Activated CD4-positive, alpha-beta T cell treated with anti-CD3 and anti-CD28 coated beads, Interleukin-2, amount 10 ng/mL, durations not matched to agents 7 days and 5 days (primary cell): Measurements from ENCODE around the gene GLIS2. TPM values are rescaled to one million over a fixed set of nuclear protein-coding genes. Genes with fewer than 3 reads are reported as not detected.
A peak's percentile ranks its signal among the peaks of the same experiment; 100 is the strongest.

ENCODE experiments used
- CTCF ChIA-PET: fragments of 350-600 bp; sonication (Branson Sonifier 250); formaldehyde crosslinking; loops from one replicate; lab custom pipeline; 2021; ENCODE audit warnings: antibody characterized with exemption; lab: Charles Lee
- POLR2A ChIA-PET: fragments of 350-600 bp; sonication (Branson Sonifier 250); formaldehyde crosslinking; loops from one replicate; lab custom pipeline; 2021; ENCODE audit warnings: antibody characterized with exemption; lab: Charles Lee
- DNase-seq: peaks from one replicate; pipeline ENCODE4 v3.0.0-alpha.2; 2020
- H3K27ac Mint-ChIP-seq: one replicate; pipeline ENCODE4 v1.8.0; 2021; ENCODE audit warnings: mild to moderate bottlenecking, moderate library complexity, mixed read lengths
- H3K27me3 Mint-ChIP-seq: one replicate; pipeline ENCODE4 v1.8.0; 2021; ENCODE audit warnings: mixed read lengths
- H3K36me3 Mint-ChIP-seq: one replicate; pipeline ENCODE4 v1.8.0; 2021; ENCODE audit warnings: low read depth, mixed read lengths
- H3K4me1 Mint-ChIP-seq: one replicate; pipeline ENCODE4 v1.8.0; 2021; ENCODE audit warnings: mixed read lengths
- H3K4me3 Mint-ChIP-seq: one replicate; pipeline ENCODE4 v1.8.0; 2021; ENCODE audit warnings: mild to moderate bottlenecking, moderate library complexity, mixed read lengths
- H3K9me3 Mint-ChIP-seq: one replicate; pipeline ENCODE4 v1.8.0; 2021; ENCODE audit warnings: mixed read lengths
- total RNA-seq, 2 experiments: library from RNA; stranded (reverse); gene quantifications; one replicate each; pipeline ENCODE4 v1.2.3, GENCODE V29; 2021

GLIS2 gene
- under 1 TPM; 0.12 to 0.17 TPM for total RNA-seq

DNA sequence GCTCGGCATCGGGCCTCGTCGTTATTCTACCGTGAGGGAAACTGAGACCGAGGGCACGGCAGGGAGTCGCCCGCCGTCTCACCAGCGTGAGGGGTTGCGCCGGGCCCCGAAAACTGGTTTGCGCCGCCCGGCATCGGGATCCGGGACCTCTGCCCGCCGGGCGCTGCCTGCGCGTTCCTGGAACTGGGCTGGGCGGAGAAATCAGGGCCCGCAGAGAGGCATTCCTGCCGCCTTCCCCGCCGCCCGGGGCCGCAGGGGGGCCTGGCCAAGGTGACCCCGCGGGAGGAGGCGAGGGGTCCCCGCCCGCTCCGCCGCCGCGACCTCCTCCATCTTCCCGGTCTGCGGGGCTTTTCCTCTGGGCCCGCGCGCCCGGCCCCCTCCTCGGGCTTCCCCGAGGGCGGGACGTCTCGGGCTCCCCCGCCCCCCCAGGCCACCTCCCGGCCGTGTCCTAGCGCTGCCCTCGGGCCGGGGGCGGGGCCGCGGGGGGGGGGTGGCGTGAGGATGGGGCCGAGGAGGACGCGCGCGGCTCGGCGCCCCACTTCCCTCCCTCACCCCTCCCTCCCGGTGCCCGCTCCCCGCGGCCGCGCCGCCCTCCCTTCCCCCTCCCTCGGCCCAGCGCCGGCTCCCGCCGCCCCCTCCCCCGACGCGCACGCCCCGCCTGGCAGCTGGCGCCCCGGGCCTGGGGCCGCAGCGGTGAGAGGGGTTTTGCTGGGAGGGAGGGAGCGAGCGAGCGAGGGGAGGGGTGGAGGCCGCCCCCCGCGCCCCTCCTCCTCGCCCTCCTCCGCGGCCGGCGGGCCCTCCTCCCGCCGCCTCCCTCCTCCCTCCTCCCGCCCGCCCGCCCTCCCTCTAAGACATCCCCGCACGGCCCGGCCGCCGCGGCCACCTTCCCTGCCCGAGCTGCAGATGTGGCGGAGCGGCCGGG, at the start of gene GLIS2:
TSS of gene GLIS2 (plus strand) at position 882 of the 922 bp plus-strand sequence. CDS start 16,214 bp downstream, outside the sequence.
- H3K4me3 Mint-ChIP-seq, result peak within 1 kb of the TSS; percentile 69
- ChIA-PET CTCF (interaction anchor here (0.6 to 1.6 kb wide), 2 partner anchors 13 to 26 kb away, joined by 3 to 4 read pairs; no protein-coding TSS in a partner anchor), POLR2A (no interaction called here)
- H3K27me3 Mint-ChIP-seq, result peaks cover 18% of the 10 kb centered on the region
- H3K36me3 Mint-ChIP-seq, result peaks cover 2% of the 10 kb centered on the region
- H3K9me3 Mint-ChIP-seq, result no peaks in the 10 kb centered on the region
- no peak for DNase-seq
- H3K4me1 Mint-ChIP-seq, result peaks cover 23% of the 10 kb centered on the region
- H3K27ac Mint-ChIP-seq, result peak within 1 kb of the TSS; percentile 64

DNA sequence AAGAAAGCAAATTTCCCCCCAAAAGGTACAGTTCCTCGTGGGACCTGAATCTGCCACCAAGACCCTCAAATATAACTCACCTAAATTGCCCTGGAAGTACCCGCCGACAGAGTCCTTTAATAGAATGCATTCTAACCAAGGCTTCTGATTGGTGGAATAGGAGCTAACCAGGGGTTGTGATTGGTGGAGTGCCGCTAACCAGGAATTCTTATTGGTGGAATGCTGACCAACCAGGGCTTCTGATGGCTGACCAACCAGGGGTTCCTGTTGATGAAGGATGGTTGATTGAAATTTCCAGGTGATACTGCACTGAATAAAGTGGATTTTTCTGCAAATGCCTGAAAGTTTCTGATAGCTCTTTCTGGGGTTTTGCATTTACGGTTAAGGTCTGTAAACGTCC, 49.5 kb upstream of the GLIS2 start:
- peaks cover 12% of the 10 kb centered on the region for H3K36me3 Mint-ChIP-seq
- ChIA-PET CTCF (interaction anchor here (1.0 to 13.0 kb wide), 3 partner anchors 12 to 51 kb away, joined by 3 to 124 read pairs (median 3); no protein-coding TSS in a partner anchor), POLR2A (no interaction called here)
- H3K27ac Mint-ChIP-seq, result no peak overlapping the region
- no peak overlapping the region for H3K4me3 Mint-ChIP-seq
- no peaks in the 10 kb centered on the region for H3K27me3 Mint-ChIP-seq
- H3K9me3 Mint-ChIP-seq, result no peaks in the 10 kb centered on the region
- peaks cover 20% of the 10 kb centered on the region for H3K4me1 Mint-ChIP-seq
- DNase-seq, result no peak

DNA sequence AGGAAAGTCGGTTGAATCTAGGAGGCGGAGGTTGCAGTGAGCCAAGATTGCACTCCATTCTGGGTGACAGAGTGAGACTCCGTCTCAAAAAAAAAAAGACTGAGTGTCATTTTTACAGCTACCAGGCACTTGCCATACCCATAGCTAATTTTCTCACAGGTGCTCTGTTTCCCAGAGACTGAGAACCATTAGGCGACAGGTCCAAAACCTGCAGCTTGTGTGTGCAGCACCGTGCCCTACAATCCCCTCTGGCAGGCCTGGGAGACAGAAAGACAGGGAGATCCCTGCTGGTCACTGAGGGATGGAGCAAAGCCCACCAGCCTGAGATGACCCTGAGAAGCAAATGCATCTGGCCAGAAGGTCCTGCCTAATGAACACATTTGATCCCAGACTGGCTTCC, 45.8 kb upstream of the GLIS2 start:
- ChIA-PET POLR2A (no interaction called here), CTCF (interaction anchor here (13.0 kb wide), 1 partner anchor 16 kb away, joined by 124 read pairs; no protein-coding TSS in a partner anchor)
- Mint-ChIP-seq H3K9me3 (no peaks in the 10 kb centered on the region), H3K4me3 (peak overlapping the region; percentile 25), H3K36me3 (no peaks in the 10 kb centered on the region), H3K4me1 (peaks cover 19% of the 10 kb centered on the region), H3K27me3 (no peaks in the 10 kb centered on the region), H3K27ac (peak overlapping the region; percentile 46)
- DNase-seq, result no peak

DNA sequence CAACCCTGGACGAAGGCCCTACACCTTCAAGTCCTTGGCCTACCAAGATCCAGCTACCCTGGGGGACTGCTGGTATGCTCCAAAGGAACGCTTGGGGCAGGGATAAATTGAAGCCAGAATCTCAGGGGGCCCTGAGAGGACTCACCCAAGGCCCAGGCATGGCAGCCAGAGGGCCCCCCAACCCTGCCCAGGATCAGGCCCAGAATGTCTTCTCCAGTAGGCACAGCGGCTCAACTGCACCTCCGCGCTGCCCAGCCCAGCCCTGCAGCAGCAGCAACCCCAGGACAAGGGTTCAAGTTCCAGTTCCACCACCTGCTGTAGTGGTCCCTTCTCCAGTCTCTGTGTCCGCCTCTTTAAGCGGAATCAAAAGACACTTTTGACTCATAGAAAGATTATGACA, 45.3 kb upstream of the GLIS2 start:
- Mint-ChIP-seq H3K4me3 (peak overlapping the region; percentile 86), H3K9me3 (no peaks in the 10 kb centered on the region), H3K36me3 (no peaks in the 10 kb centered on the region), H3K4me1 (peaks cover 21% of the 10 kb centered on the region), H3K27me3 (no peaks in the 10 kb centered on the region), H3K27ac (peak overlapping the region; percentile 51)
- POLR2A ChIA-PET, result interaction anchor here (0.7 kb wide), 1 partner anchor 35 kb away, joined by 3 read pairs; no protein-coding TSS in a partner anchor
- CTCF ChIA-PET, result interaction anchor here (0.5 to 13.0 kb wide), 3 partner anchors 16 to 585 kb away, joined by 3 to 124 read pairs (median 4); no protein-coding TSS in a partner anchor
- DNase-seq, result no peak

DNA sequence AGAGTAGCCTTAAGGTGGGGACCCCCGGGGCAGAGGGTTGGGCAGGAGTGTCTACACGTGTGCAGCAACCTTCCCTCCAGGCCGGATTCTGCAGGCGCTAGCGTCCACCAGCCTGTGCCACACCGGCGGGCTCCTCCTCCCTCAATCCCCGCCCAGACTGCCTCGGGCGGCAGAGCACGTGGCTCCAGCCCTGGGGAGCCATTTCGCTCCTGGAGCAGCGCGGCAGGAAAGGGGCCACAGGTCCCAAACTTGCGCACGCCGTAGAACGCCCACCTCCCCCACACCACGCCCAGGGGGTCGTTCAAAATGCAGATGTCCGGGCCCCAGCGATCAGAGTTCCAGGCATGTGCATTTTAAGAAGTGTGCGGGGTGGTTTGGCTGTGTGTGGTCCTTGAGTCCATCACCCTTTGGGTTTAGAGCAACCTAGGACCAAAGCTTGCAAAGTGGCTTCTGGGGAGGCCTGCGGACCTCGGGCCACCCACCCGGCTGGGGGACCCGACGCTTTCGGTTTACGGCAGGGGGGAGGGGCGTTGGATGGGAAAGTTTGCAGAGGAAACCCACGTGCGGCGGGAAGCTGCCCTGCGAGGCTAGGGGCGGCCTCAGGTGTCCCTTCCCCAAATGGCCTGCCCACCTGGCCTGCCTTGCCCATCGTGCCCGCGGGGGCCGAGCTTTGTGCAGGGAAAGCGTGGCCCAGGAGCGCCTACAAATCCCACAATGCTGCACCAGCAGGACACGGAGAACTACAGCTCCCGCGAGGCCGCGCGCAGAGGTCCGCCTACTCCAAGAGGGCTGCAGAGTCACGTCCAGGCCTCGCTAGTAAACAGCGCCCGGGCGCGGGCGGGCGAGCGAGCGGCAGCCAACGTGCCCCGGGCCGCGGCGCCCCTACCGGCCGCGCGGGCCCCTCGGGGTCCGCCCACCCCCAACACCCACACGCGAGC, 44.4 kb upstream of the GLIS2 start:
- Mint-ChIP-seq H3K9me3 (no peaks in the 10 kb centered on the region), H3K36me3 (no peaks in the 10 kb centered on the region), H3K4me3 (peak overlapping the region; percentile 86), H3K27ac (peak overlapping the region; percentile 95), H3K27me3 (no peaks in the 10 kb centered on the region), H3K4me1 (peaks cover 21% of the 10 kb centered on the region)
- ChIA-PET POLR2A (interaction anchor here (0.5 to 0.7 kb wide), 2 partner anchors 35 to 192 kb away, joined by 3 to 7 read pairs; no protein-coding TSS in a partner anchor), CTCF (interaction anchor here (0.6 to 13.0 kb wide), 5 partner anchors 10 to 289 kb away, joined by 3 to 124 read pairs (median 3); no protein-coding TSS in a partner anchor)
- DNase-seq, result peak; percentile 93

DNA sequence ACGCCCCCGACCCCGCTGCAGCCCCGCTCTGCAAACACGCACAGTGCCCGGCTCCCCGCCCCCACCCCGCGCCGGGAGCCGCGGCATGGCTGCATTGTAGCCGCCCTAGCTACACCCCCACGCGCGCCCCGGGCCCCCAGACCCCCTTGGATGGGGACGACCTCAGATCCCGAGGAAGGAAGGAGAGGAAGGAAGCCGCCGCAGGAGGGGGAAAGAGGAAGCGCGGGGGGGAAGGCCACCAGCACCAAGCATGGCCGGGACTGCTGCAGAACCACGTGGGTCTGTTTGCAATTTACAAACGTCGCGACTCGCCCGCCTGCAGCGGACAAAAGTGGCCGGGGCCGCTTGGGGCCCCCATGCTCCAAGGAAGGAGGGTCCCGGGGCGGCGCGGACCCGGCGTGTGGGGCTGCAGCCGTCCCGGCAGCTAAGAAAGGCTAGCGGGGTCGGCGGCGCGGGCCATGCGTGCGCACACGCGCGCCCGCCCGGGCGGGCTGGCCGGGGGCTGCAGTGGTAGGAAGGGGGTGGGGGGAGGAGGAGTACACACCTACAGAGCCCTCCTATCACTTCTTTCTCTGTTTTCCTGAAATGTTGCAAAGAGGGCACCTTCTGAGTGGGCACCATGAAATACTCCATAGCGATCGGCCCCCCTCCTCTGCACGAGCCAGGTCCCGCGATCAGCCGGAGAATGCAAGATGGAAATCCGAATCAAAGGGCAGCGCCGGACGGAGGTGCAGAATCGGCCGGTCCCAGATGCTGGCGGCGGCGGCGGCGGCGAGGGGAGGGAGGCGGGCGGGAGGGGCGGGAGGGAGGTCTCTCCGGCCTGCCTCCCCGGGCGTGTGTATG, 43.5 kb upstream of the GLIS2 start:
- Mint-ChIP-seq H3K4me3 (peak overlapping the region; percentile 86), H3K4me1 (peaks cover 21% of the 10 kb centered on the region), H3K27me3 (no peaks in the 10 kb centered on the region), H3K9me3 (no peaks in the 10 kb centered on the region), H3K36me3 (no peaks in the 10 kb centered on the region), H3K27ac (peak overlapping the region; percentile 90)
- POLR2A ChIA-PET, result interaction anchor here (0.5 kb wide), 1 partner anchor 193 kb away, joined by 7 read pairs; no protein-coding TSS in a partner anchor
- CTCF ChIA-PET, result interaction anchor here (0.8 to 13.0 kb wide), 9 partner anchors 11 to 530 kb away, joined by 3 to 124 read pairs (median 3); no protein-coding TSS in a partner anchor
- peak; percentile 55 for DNase-seq

DNA sequence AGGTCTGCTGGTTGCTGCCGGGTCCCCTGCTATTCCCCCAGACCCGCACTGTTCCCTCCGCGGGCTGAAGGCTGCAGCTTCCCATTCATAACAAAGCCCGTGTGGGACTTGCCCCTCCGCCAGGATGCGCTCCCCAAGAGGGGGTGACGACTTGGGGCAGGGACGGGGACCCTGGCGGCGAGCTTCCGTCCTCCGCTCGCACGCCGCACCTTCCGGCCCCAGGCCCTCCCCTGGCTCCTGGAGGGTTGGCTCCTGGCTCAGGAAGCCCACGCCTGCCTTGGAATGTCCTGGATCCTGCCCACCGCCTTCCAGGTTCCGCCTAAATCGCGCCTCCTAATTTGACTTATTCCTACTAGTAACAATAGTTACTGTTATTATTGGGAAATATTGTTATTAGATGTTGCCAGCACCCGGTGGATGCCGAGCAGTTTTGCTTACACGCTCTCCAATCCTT, 42.0 kb upstream of the GLIS2 start:
- ChIA-PET POLR2A (no interaction called here), CTCF (interaction anchor here (0.7 to 13.0 kb wide), 6 partner anchors 9 to 77 kb away, joined by 3 to 124 read pairs (median 4); no protein-coding TSS in a partner anchor)
- peaks cover 16% of the 10 kb centered on the region for H3K4me1 Mint-ChIP-seq
- H3K4me3 Mint-ChIP-seq, result peak overlapping the region; percentile 86
- peak overlapping the region; percentile 54 for H3K27ac Mint-ChIP-seq
- H3K27me3 Mint-ChIP-seq, result no peaks in the 10 kb centered on the region
- no peaks in the 10 kb centered on the region for H3K36me3 Mint-ChIP-seq
- DNase-seq, result peak; percentile 54
- H3K9me3 Mint-ChIP-seq, result no peaks in the 10 kb centered on the region

DNA sequence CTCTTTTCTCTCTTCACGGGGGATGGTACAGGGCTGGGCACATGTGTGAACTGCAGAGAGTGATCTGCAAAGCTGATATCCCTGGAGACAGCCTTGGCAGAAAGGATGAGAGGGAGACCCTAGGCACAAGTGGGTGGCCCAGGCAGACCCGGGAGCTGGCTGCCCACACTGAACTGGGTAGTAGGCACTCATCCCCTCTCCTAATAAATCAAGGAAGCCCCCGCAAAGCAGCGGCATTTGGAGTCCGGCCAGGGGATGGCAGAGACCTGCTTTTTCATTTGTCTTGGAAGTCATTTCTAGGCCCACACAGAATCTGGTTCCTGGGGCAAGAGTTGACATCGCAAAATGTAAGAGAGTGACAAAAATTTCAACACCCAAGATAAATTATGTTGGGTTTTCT, 40.0 kb upstream of the GLIS2 start:
- Mint-ChIP-seq H3K27ac (no peak overlapping the region), H3K9me3 (no peaks in the 10 kb centered on the region), H3K4me1 (peaks cover 9% of the 10 kb centered on the region), H3K36me3 (no peaks in the 10 kb centered on the region), H3K4me3 (no peak overlapping the region), H3K27me3 (no peaks in the 10 kb centered on the region)
- POLR2A ChIA-PET, result no interaction called here
- no peak for DNase-seq
- CTCF ChIA-PET, result interaction anchor here (2.5 kb wide), 1 partner anchor 22 kb away, joined by 13 read pairs; no protein-coding TSS in a partner anchor

DNA sequence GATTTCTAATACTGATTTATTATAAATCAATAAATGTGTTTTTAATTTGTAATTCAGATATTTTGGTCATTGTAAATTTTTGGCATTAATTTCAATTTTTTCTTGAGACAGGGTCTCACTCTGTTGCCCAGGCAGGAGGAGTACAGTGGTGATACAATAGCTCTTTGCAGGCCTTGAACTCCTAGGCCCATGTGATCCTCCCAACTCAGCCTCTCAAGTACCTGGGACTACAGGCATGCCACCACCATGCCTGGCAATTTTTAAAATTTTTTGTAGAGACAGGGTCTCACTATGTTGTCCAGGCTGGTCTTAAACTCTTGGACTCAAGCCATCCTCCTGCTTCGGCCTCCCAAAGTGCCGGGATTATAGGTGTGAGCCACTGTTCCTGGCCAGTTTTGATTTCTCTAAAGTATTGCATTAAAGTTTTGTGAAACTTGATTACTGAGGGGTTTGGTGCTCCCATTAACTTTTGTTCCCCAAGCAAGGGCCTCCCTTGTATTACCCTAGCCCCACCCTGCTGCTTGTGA, 37.8 kb upstream of the GLIS2 start:
- H3K27me3 Mint-ChIP-seq, result no peaks in the 10 kb centered on the region
- no peaks in the 10 kb centered on the region for H3K36me3 Mint-ChIP-seq
- CTCF ChIA-PET, result interaction anchor here (0.8 kb wide), 1 partner anchor 24 kb away, joined by 3 read pairs; no protein-coding TSS in a partner anchor
- no peak for DNase-seq
- H3K4me1 Mint-ChIP-seq, result peaks cover 5% of the 10 kb centered on the region
- POLR2A ChIA-PET, result no interaction called here
- H3K27ac Mint-ChIP-seq, result no peak overlapping the region
- no peaks in the 10 kb centered on the region for H3K9me3 Mint-ChIP-seq
- H3K4me3 Mint-ChIP-seq, result no peak overlapping the region

DNA sequence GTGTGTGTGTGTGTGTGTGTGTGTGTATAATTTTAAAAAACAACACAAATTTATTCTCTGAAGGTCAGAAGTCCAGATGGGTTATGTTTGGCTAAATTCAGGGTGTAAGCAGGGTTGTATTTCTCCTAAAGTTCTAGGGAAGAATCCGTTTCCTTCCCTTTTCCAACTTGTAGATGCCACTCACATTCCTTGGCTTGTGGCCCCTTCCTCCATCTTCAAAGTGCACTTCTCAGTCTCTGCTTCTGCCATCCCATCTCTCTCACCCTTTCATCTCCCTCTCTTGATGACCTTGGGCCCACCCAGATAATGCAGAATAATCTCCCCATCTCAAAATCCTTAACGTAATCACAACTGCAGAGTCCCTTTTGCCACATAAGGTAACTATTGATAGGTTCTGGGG, 35.2 kb upstream of the GLIS2 start:
- Mint-ChIP-seq H3K27me3 (no peaks in the 10 kb centered on the region), H3K4me1 (no peaks in the 10 kb centered on the region), H3K27ac (no peak overlapping the region), H3K9me3 (no peaks in the 10 kb centered on the region), H3K36me3 (no peaks in the 10 kb centered on the region), H3K4me3 (no peak overlapping the region)
- DNase-seq, result no peak
- ChIA-PET CTCF (interaction anchor here (0.8 to 1.0 kb wide), 2 partner anchors 20 to 27 kb away, joined by 4 to 5 read pairs; no protein-coding TSS in a partner anchor), POLR2A (no interaction called here)

DNA sequence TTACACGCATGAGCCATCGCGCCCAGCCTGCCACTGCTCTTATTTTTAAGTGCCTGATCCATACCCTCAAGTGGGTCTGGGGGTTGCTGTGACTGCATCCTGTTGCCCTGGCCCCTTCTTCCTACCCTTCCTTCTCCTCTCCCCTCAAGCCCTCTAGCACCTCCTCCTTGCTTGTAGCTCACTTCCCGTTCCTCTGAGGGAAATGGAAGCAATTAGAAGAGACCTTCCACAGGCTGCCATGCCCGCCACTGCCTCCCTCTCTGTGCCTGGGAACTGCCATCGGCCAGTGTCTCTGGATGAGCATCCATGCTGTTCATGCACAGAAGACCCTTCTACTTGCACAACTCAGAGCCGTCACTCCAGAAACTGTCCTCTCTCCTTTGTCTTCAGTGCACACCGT, 32.4 kb upstream of the GLIS2 start:
- Mint-ChIP-seq H3K27ac (no peak overlapping the region), H3K9me3 (no peaks in the 10 kb centered on the region), H3K4me3 (no peak overlapping the region), H3K36me3 (no peaks in the 10 kb centered on the region), H3K4me1 (peaks cover 8% of the 10 kb centered on the region), H3K27me3 (no peaks in the 10 kb centered on the region)
- POLR2A ChIA-PET, result no interaction called here
- no peak for DNase-seq
- CTCF ChIA-PET, result interaction anchor here (0.5 to 2.2 kb wide), 4 partner anchors 10 to 59 kb away, joined by 3 to 6 read pairs (median 4); no protein-coding TSS in a partner anchor
